HG03469 (cell line): Measurements from ENCODE around the gene SPANXN5.
"Not testable (repeated sequence)": the region's sequence is repeated elsewhere in the genome, so short reads cannot be mapped to it uniquely, and the experiment has no call there.

ENCODE experiments used
- ATAC-seq: cut with Tn5 transposase; IDR thresholded peaks from one replicate; pipeline ENCODE4 v1.9.1; 2021; ENCODE audit warnings: mild to moderate bottlenecking, moderate library complexity, moderate number of reproducible peaks; ENCODE audit not compliant: unreplicated experiment

Gene SPANXN5

GRCh38 chrX:52797327-52797726, at the start of gene SPANXN5:
Gene SPANXN5 (minus strand): TSS chrX:52797427. CDS start chrX:52797348, 79 bp downstream.
- ATAC-seq = not testable (repeated sequence)

- not testable (repeated sequence) for ATAC-seq
Observed at GRCh38 chrX:52843619-52844018, 46.4 kb upstream of the SPANXN5 start.

- ATAC-seq = no peak
Observed at GRCh38 chrX:52839137-52839536, 41.9 kb upstream of the SPANXN5 start.

- no peak for ATAC-seq
Observed at GRCh38 chrX:52830551-52830950, 33.3 kb upstream of the SPANXN5 start.

- no peak for ATAC-seq
Observed at GRCh38 chrX:52824608-52825007, 27.4 kb upstream of the SPANXN5 start.

- no peak for ATAC-seq
Observed at GRCh38 chrX:52821079-52821760, 24.0 kb upstream of the SPANXN5 start.

- ATAC-seq = no peak
Observed at GRCh38 chrX:52819788-52820187, 22.6 kb upstream of the SPANXN5 start.

GRCh38 chrX:52811065-52811625, 13.9 kb upstream of the SPANXN5 start, which contains the start of gene XAGE5:
Gene XAGE5 (plus strand): TSS chrX:52811287. CDS start chrX:52812567, 1,280 bp downstream.
- ATAC-seq = no peak

- ATAC-seq = not testable (repeated sequence)
Observed at GRCh38 chrX:52804876-52805275, 7.6 kb upstream of the SPANXN5 start.

- not testable (repeated sequence) for ATAC-seq
Observed at GRCh38 chrX:52773504-52773903, 23.7 kb downstream of the SPANXN5 start.

GRCh38 chrX:52765983-52766382, 31.2 kb downstream of the SPANXN5 start:
- ATAC-seq = not testable (repeated sequence)

GRCh38 chrX:52750952-52751351, 46.3 kb downstream of the SPANXN5 start, which contains the start of gene SSX2B:
Gene SSX2B (plus strand): TSS chrX:52751252. CDS start chrX:52752681, 1,429 bp downstream.
- not testable (repeated sequence) for ATAC-seq
